HG03060 (cell line): Measurements from ENCODE around the gene SFMBT1.

Source experiments
- ATAC-seq: cut with Tn5 transposase; IDR thresholded peaks from one replicate; pipeline ENCODE4 v1.9.1; 2021; ENCODE audit warnings: low read depth, moderate number of reproducible peaks; ENCODE audit not compliant: unreplicated experiment

The SFMBT1 gene

DNA sequence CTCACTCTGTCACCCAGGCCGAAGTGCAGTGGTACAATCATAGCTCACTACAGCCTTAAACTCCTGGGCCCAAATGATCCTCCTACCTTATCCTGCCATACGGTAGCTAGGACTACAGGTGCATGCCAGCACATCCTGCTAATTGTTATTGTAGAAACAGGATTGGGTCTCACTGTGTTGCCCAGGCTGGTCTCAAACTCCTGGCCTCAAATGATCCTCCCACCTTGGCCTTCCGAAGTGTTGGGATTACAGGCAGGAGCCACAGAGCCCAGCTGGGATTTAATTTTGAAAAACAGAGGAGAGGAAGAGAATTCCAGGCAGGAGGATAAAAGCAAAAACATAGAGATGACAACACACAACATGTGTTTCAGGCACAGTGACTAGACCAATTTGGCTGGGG lies 40.5 kb downstream of the SFMBT1 start:
- ATAC-seq: no peak

DNA sequence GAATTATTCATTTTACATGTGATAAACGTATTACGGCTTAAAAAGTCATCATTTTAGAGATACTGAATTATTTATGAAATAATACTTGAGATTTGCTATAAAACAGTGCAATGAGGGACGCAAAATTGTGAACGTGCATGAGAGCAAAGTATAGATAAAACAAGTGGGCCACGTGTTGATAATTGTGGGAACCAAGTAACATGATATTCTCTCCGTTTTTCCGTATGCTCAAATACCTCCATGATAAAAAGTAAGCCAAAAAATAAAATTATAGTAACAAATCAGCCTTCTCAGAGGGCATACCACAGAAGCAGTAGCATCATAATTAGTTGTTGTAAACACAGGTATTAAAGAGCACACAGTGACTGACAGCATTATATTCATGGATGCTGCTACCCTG lies 42.6 kb downstream of the SFMBT1 start:
- ATAC-seq: no peak

DNA sequence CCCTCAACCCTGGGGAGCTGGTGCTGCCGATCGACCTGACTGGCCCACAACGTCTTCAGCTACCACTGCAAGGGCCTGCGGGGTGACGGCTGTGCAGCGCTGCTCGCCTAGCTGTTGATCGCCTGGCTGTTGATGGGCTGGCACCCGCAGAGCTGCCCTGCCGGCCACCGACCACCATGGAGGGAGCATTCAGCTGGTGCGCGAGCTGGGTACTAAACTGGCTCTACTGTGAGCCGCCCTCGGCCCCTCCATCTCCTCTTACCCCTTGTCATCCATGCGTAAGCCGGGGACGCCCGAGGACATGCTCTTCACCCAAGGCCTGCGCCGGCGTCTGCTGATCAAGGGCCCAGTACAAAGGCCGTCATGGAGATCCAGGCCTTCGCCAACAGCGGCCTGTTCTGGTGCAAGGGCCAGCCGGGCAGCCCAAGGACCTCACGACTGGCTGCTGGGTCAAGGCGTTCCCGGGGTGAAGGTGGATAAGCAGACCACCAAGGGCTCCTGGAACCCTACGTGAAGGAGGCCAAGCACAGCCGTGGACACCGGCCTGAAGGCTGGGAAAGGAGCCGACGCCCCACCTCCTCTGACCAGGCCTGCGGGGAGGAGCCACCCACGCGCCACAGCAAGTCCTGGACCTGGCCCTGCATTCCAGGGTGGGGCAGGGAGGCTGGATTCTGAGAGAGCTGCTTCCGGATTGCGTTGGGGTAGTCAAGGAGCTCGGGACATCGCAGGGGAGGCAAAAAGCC lies 46.9 kb downstream of the SFMBT1 start:
- no peak for ATAC-seq

- ATAC-seq: no peak
These were observed 55.2 kb downstream of the SFMBT1 start for GRCh38 chr3:52990637-52991036.

GRCh38 chr3:52986938-52987337 lies 58.9 kb downstream of the SFMBT1 start:
- ATAC-seq: no peak

GRCh38 chr3:52986049-52986448 lies 59.8 kb downstream of the SFMBT1 start:
- no peak for ATAC-seq

GRCh38 chr3:52983828-52984227 lies 62.0 kb downstream of the SFMBT1 start:
- peak; percentile 14 for ATAC-seq

DNA sequence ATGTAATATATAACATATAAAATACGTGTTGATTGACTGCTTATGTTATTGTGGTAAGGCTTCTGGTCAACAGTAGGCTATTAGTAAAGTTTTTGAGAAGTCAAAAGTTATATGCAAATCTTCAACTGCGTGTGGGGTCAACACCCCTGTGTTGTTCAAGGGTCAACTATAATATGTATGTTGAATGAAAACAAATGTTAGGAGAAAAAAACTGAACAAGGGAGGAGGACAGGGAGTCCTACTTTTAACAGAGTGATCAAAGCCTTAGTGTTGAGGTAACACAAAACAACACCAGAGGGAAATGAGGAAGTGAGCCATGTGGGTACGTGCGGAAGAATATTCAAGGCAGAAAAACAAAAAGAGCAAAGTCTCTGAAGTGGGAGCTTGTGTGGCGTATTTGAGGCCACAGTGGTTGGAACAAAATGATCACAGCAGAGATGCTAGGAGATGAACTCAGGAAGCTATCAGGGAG lies 62.5 kb downstream of the SFMBT1 start:
- ATAC-seq: peak; percentile 67

GRCh38 chr3:52982839-52983238 lies 63.0 kb downstream of the SFMBT1 start:
- no peak for ATAC-seq

DNA sequence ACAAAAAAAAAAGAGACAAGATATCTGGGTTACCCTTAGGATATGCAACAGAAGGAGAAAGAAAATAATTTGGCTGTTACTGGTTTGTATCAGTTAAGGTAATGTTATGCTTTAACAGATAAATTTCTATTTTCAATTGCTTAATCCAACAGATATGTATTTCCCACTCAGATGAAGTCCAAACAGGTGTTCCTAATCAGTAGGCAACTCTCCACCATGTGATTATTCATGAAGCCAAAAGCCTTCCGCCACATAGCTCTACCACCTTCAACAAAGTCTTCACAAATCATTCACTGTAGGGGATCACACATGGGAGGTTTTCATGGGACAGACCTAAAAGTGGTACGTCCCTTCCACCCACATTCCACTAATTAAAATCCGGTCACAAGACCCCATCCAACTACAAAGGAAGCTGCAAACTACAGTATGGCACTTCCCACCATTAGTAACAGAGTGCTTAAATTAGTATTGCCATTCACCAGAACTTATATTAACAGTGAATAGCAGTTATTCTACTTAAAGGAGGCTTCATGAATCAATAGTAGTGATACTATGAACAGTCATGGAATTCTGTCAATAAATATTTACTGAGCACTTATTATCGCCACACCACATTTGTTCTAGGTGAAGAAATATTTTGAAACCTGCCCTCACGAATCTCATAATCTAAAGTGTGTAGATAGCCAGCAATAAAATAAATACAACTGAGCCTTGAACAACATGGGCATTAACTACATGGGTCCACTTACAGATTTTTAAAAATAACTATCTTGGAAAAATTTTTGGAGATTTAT lies 66.5 kb downstream of the SFMBT1 start:
- no peak for ATAC-seq

DNA sequence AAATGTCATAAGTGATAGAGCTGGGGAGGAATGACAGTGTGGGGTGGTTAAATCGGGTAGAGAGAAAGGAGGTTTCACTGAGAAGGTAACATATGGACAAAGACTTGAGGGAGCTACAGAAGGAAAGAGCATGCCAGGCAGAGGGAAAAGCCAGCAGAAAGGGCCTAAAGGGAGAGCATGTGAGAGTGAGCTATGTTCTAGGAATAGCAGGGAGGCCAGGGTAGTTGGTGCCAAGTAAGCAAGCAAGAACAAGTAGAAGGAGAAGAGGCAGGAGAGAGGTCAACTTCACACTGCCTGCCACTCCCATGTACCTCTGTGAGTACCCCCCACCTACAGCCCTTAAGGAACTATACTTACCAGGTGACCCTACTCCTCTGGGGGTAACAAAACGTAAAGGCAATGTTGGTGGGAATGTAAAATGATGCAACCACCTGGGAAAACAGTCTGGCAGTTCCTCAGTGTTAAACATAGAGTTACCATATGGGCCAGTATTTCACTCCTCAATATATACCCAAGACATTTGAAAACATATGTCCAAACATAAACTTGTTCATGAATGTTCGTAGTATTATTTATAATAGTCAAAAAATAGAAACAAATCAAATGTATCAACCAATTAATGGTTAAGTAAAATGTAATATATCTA lies 67.6 kb downstream of the SFMBT1 start:
- no peak for ATAC-seq

DNA sequence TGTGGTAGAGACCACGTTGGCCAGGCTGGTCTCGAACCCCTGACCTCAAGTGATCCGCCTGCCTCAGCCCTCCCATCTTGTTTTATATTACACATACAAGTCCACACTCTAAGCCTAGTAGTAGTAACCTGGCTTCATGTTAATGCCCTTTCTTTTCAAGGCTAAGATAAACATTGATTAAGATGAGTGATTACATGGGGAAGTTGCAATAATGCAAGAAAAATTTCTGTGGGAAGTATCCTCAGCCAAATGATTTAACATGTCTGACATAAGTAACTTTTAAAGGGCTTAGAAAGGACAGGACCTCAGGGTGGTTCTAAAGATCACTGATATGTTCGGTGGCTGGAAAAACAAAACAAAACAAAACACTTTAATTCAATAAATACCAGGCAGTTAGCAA lies 72.1 kb downstream of the SFMBT1 start:
- no peak for ATAC-seq

GRCh38 chr3:52971895-52972294 lies 74.0 kb downstream of the SFMBT1 start:
- no peak for ATAC-seq

GRCh38 chr3:52967398-52967797 lies 78.5 kb downstream of the SFMBT1 start:
- ATAC-seq: no peak

GRCh38 chr3:52962160-52962559 lies 83.7 kb downstream of the SFMBT1 start:
- no peak for ATAC-seq

- no peak for ATAC-seq
These were observed 86.1 kb downstream of the SFMBT1 start for GRCh38 chr3:52959773-52960172.

GRCh38 chr3:52939600-52939999 lies 106.3 kb downstream of the SFMBT1 start:
- no peak for ATAC-seq

GRCh38 chr3:52934630-52935530 lies 111.0 kb downstream of the SFMBT1 start:
- ATAC-seq: no peak

DNA sequence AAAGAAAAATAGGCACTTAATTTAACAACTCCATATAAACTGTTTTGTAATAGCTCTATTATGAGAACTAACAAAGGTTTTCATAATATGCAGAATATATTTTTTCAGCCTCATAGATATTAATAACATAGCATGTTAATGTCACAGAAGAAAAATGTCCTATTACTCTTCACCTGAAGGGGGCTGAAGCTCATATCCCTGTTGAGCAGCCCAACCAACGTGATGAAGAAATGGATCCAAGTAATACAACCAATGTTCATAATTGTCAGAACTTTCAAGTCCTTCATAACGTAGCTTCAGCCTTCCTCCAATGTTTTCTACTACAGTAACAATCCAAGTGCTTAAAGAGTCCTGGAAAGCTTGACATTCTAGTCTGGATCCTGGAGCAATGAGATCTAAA lies 114.0 kb downstream of the SFMBT1 start:
- ATAC-seq: no peak

DNA sequence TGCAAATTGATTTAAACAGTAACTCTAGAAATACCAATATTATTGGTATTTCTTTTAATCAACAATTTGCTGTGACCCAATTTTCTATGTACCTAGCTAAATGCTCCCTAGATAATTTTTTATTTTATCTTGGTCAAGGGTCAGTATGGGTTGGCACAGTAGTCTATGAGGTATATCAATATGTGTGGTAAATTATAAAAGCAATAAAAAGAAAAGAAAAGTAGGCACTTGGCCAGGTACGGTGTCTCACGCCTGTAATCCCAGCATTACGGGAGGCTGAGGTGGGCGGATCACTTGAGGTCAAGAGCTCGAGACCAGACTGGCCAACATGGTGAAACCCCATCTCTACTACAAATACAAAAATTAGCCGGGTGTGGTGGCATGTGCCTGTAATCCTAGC lies 114.5 kb downstream of the SFMBT1 start:
- no peak for ATAC-seq
